Smooth muscle cell (in vitro differentiated cells): ENCODE measurements around the gene CPLX4. TPM values are rescaled to one million over a fixed set of nuclear protein-coding genes. Genes with fewer than 3 reads are reported as not detected.

Experiments used
- DNase-seq: peaks from one replicate; lab custom pipeline; 2025; ENCODE audit not compliant: unreplicated experiment; lab: John Stamatoyannopoulos, UW
- H2AFZ ChIP-seq: fragments of 200-600 bp; sonication (generic); 2 replicates; pipeline ENCODE4 v1.6.0; 2016; ENCODE audit warnings: antibody characterized with exemption, low read depth, mild to moderate bottlenecking
- H3F3A ChIP-seq: fragments of 200-600 bp; sonication (generic); 2 replicates; pipeline ENCODE4 v1.6.0; 2017; ENCODE audit warnings: antibody characterized with exemption, low read depth
- H3K27ac ChIP-seq: fragments of 200-600 bp; sonication (generic); 2 replicates; pipeline ENCODE4 v1.5.1; 2016; ENCODE audit warnings: low read depth, mild to moderate bottlenecking
- H3K27me3 ChIP-seq: fragments of 200-600 bp; sonication (generic); 2 replicates; pipeline ENCODE4 v1.6.1; 2016; ENCODE audit warnings: low read depth, mild to moderate bottlenecking
- H3K36me3 ChIP-seq: fragments of 200-600 bp; sonication (generic); 2 replicates; pipeline ENCODE4 v1.5.1; 2016; ENCODE audit warnings: low read depth
- H3K4me1 ChIP-seq: fragments of 200-600 bp; sonication (generic); 2 replicates; pipeline ENCODE4 v1.5.1; 2016; ENCODE audit warnings: low read depth
- H3K4me2 ChIP-seq: fragments of 200-600 bp; sonication (generic); 2 replicates; pipeline ENCODE4 v1.6.0; 2016; ENCODE audit warnings: mild to moderate bottlenecking
- H3K4me3 ChIP-seq: fragments of 200-600 bp; sonication (generic); 2 replicates; pipeline ENCODE4 v1.5.1; 2016; ENCODE audit warnings: mild to moderate bottlenecking
- H3K79me2 ChIP-seq: fragments of 200-600 bp; sonication (generic); 2 replicates; pipeline ENCODE4 v1.6.0; 2016; ENCODE audit warnings: low read depth, mild to moderate bottlenecking
- H3K9ac ChIP-seq: fragments of 200-600 bp; sonication (generic); 2 replicates; pipeline ENCODE4 v1.6.0; 2016; ENCODE audit warnings: low read depth
- H3K9me3 ChIP-seq: fragments of 200-600 bp; sonication (generic); replicated peaks from 2 replicates; pipeline ENCODE4 v1.5.1; 2016; ENCODE audit warnings: low read depth
- H4K20me1 ChIP-seq: fragments of 200-600 bp; sonication (generic); 2 replicates; pipeline ENCODE4 v1.6.0; 2016; ENCODE audit warnings: low read depth
- CTCF ChIP-seq: fragments of 200-600 bp; sonication (generic); IDR thresholded peaks from 2 replicates; pipeline ENCODE4 v1.5.1; 2017; ENCODE audit warnings: borderline replicate concordance, mild to moderate bottlenecking, antibody characterized with exemption; ENCODE audit not compliant: insufficient read depth, poor library complexity, severe bottlenecking
- WGBS: methylation state at CpG from one replicate; pipeline ENCODE4 v1.1.7; 2016; ENCODE audit warnings: low lambda C conversion rate; 5-methylcytosine and 5-hydroxymethylcytosine counted together
- polyA plus RNA-seq: library from polyadenylated mRNA; unstranded; fragments of >200 nt; fragmentation: Nextera tagmentation; extraction: Ambion mirVana; gene quantifications from 2 replicates; pipeline ENCODE4 v1.2.1, GENCODE V29; 2016
- total RNA-seq: library from RNA; depleted of rRNA; stranded (reverse); fragments of >200 nt; gene quantifications from 2 replicates; pipeline ENCODE4 v1.2.3, GENCODE V29; 2014

Gene CPLX4
- total and polyA plus RNA-seq, 2 experiments from 2014 or later, result not detected

GRCh38 chr18:59354731-59355130 lies 36.3 kb upstream of the CPLX4 start:
- H2AFZ ChIP-seq, result no peak overlapping the region
- WGBS, result 84% methylated on average over 2 of the region's 2 CpGs
- H3K4me3 ChIP-seq, result no peak overlapping the region
- no peaks in the 10 kb centered on the region for H3F3A ChIP-seq
- H3K27ac ChIP-seq, result no peak overlapping the region
- no peaks in the 10 kb centered on the region for H3K9me3 ChIP-seq
- peaks cover 80% of the 10 kb centered on the region for H4K20me1 ChIP-seq
- TF ChIP-seq CTCF, result no peak
- H3K36me3 ChIP-seq, result peaks cover 40% of the 10 kb centered on the region
- H3K4me2 ChIP-seq, result no peak overlapping the region
- H3K79me2 ChIP-seq, result peaks cover 89% of the 10 kb centered on the region
- no peak overlapping the region for H3K9ac ChIP-seq
- peaks cover 34% of the 10 kb centered on the region for H3K4me1 ChIP-seq
- no peaks in the 10 kb centered on the region for H3K27me3 ChIP-seq
- no peak for DNase-seq

- Histone ChIP-seq H3K79me2 (peaks cover 89% of the 10 kb centered on the region), H4K20me1 (peaks cover 93% of the 10 kb centered on the region), H3K27me3 (no peaks in the 10 kb centered on the region), H3K4me1 (peaks cover 30% of the 10 kb centered on the region), H3F3A (no peaks in the 10 kb centered on the region), H3K4me2 (no peak overlapping the region), H3K9ac (no peak overlapping the region), H2AFZ (no peak overlapping the region), H3K4me3 (no peak overlapping the region), H3K27ac (no peak overlapping the region), H3K9me3 (no peaks in the 10 kb centered on the region), H3K36me3 (peaks cover 55% of the 10 kb centered on the region)
- no peak for DNase-seq
- WGBS, result 89% methylated on average over 4 of the region's 4 CpGs
- no peak for TF ChIP-seq CTCF
Observed at GRCh38 chr18:59353079-59353680, 34.7 kb upstream of the CPLX4 start.

GRCh38 chr18:59352250-59352855 lies 33.9 kb upstream of the CPLX4 start:
- Histone ChIP-seq H3K9ac (no peak overlapping the region), H3K27ac (no peak overlapping the region), H3K4me2 (no peak overlapping the region), H3K79me2 (peaks cover 89% of the 10 kb centered on the region), H3K4me1 (peaks cover 27% of the 10 kb centered on the region), H3K9me3 (no peaks in the 10 kb centered on the region), H3F3A (no peaks in the 10 kb centered on the region), H3K27me3 (no peaks in the 10 kb centered on the region), H2AFZ (no peak overlapping the region), H3K36me3 (peaks cover 61% of the 10 kb centered on the region), H4K20me1 (peaks cover 95% of the 10 kb centered on the region), H3K4me3 (no peak overlapping the region)
- TF ChIP-seq CTCF, result no peak
- no peak for DNase-seq
- WGBS, result 98% methylated on average over 3 of the region's 3 CpGs

GRCh38 chr18:59345556-59345955 lies 27.1 kb upstream of the CPLX4 start:
- Histone ChIP-seq H3K9me3 (no peaks in the 10 kb centered on the region), H3K4me3 (no peak overlapping the region), H3K27me3 (no peaks in the 10 kb centered on the region), H3K79me2 (peaks cover 84% of the 10 kb centered on the region), H3K4me2 (no peak overlapping the region), H4K20me1 (peaks cover 82% of the 10 kb centered on the region), H2AFZ (no peak overlapping the region), H3K4me1 (no peaks in the 10 kb centered on the region), H3K27ac (no peak overlapping the region), H3K9ac (no peak overlapping the region), H3F3A (peaks cover 4% of the 10 kb centered on the region), H3K36me3 (peaks cover 64% of the 10 kb centered on the region)
- no peak for DNase-seq
- WGBS, result 94% methylated on average over 4 of the region's 4 CpGs
- TF ChIP-seq CTCF, result no peak
